ENCODE results near the gene PRDM8. TPM values are rescaled to one million over a fixed set of nuclear protein-coding genes. Genes with fewer than 3 reads are reported as not detected.
"Not testable (repeated sequence)": the region's sequence is repeated elsewhere in the genome, so short reads cannot be mapped to it uniquely, and the experiment has no call there.

The PRDM8 gene
- total and polyA plus RNA-seq, 2 donors, result 7.5 to 13.7 TPM

DNA sequence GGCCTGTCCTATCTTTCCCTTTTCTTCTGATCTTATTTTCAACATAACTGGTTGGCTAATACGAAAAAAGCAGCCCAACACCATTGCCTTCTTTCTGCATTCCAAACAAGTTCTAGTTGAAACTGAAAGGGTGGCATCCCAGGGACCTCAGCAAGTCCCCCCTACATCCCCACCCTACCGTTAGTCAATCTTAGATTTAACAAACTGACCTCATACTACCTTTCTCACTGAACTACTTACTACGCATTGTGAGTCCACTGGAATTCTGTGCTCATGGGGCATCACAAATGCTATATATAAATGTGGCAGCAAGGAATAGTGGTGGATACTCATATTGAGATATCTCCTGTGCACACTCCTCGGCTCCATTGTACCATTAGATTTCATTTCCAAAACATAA, 36.1 kb downstream of the PRDM8 start:
- WGBS, result 89% methylated on average over 4 of the region's 4 CpGs

DNA sequence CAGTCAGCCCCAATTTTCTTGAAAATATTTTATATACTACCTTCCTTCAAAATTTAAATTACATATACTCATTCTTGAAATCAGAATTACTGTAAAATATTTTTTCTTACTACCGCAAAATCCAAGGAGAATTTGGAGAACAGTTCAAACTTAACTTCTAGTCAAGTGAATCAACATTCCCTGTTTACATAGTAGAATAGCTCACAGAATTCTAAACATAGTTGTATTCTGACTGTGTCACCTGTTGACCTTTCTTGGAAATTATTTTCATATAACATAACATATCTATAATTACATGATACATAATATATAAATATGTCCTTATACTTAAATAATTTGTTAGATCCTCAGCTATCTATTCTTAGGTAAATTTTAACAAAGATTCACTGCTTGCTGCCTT, 38.1 kb downstream of the PRDM8 start:
- 89% methylated on average over 1 of the region's 1 CpG for WGBS
- no peak for DNase-seq (ENCODE audit: extremely low spot score)
- no peak overlapping the region for H3K27ac ChIP-seq (ENCODE audit: low read depth)
- H3K4me1 ChIP-seq (ENCODE audit: insufficient read depth), result no peaks in the 10 kb centered on the region
- H3K4me3 ChIP-seq (ENCODE audit: low read depth, low read length), result no peak overlapping the region
- no peaks in the 10 kb centered on the region for H3K36me3 ChIP-seq (ENCODE audit: insufficient read depth)

More for the DNA sequence above, 36.1 kb downstream of the PRDM8 start:
- Histone ChIP-seq H3K4me3 (ENCODE audit: low read depth, low read length) (no peak overlapping the region), H3K36me3 (ENCODE audit: insufficient read depth) (no peaks in the 10 kb centered on the region), H3K4me1 (ENCODE audit: insufficient read depth) (no peaks in the 10 kb centered on the region), H3K27ac (ENCODE audit: low read depth) (no peak overlapping the region)
- DNase-seq (ENCODE audit: extremely low spot score), result no peak

DNA sequence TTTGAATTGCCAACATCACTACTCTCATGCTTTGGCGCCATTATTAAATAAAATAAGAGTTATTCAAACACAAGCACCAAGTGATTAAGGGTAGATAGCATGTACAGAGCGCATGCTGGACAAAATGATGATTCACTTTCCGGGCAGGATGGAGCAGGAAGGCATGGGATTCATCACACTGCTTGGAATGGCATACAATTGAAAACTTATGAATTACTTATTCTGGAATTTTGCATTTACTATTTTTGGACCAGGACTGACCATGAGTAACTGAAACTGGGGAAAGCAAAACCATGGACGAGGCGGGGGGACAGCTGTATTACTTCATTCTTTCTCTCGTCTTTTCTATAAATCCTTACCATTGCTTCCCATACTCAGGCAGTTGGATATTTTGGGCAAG, 40.7 kb downstream of the PRDM8 start:
- Histone ChIP-seq H3K4me1 (ENCODE audit: insufficient read depth) (no peaks in the 10 kb centered on the region), H3K27ac (ENCODE audit: low read depth) (no peak overlapping the region), H3K36me3 (ENCODE audit: insufficient read depth) (no peaks in the 10 kb centered on the region), H3K4me3 (ENCODE audit: low read depth, low read length) (no peak overlapping the region)
- DNase-seq (ENCODE audit: extremely low spot score), result no peak
- WGBS, result 70% methylated on average over 6 of the region's 6 CpGs

DNA sequence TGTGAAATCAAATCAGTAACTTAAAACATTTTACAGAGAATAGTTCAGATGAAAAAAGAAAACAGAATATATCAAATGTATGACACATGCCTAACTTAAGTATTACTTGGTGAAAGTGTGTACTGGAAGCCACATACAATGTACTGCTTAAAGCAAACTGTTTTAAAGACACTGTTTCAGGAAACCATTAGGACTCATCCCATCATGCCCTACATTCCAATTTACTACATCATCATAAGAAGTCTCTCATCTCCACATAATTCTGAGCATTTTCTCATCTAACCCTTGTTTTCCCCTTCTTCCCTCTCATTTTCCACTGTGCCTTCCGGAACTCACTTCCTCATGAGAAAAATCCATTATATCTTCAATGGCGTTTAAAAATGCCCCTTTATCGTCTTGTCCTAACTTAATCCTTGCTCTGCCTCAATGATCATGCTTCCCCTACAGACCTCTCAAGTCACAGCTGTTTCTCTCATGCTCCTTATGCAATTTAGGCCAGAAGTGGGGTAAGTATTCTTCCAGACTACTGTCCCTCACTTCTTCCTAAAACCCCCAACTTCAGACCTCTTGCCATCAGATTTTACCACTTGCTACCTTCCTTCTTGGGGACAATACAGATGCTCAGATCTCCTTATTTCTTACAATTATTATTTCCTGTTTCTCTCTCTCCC, 42.3 kb downstream of the PRDM8 start:
- WGBS, result 89% methylated on average over 3 of the region's 3 CpGs
- Histone ChIP-seq H3K4me1 (ENCODE audit: insufficient read depth) (no peaks in the 10 kb centered on the region), H3K27ac (ENCODE audit: low read depth) (no peak overlapping the region), H3K4me3 (ENCODE audit: low read depth, low read length) (no peak overlapping the region), H3K36me3 (ENCODE audit: insufficient read depth) (no peaks in the 10 kb centered on the region)
- no peak for DNase-seq (ENCODE audit: extremely low spot score)

DNA sequence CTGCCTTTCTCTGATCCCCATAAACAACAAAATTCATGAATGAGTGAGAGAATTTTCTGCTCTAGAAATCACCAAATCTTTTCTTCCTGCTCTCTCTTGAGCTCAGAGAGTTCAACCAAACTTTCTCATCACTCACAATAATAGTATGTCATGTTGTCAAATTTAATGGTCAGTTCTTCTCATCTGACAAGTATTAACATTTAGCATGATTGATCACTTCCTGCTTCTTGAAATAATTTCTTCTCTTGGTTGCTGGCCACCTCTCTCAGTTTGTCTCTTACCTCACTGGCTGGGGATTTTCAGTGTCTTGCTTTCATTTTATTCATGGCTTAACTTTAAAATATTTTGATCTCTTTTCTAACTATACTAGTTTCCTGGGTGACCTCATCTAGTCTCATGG, 43.7 kb downstream of the PRDM8 start:
- Histone ChIP-seq H3K4me3 (ENCODE audit: low read depth, low read length) (no peak overlapping the region), H3K36me3 (ENCODE audit: insufficient read depth) (no peaks in the 10 kb centered on the region), H3K27ac (ENCODE audit: low read depth) (no peak overlapping the region), H3K4me1 (ENCODE audit: insufficient read depth) (no peaks in the 10 kb centered on the region)
- no peak for DNase-seq (ENCODE audit: extremely low spot score)

DNA sequence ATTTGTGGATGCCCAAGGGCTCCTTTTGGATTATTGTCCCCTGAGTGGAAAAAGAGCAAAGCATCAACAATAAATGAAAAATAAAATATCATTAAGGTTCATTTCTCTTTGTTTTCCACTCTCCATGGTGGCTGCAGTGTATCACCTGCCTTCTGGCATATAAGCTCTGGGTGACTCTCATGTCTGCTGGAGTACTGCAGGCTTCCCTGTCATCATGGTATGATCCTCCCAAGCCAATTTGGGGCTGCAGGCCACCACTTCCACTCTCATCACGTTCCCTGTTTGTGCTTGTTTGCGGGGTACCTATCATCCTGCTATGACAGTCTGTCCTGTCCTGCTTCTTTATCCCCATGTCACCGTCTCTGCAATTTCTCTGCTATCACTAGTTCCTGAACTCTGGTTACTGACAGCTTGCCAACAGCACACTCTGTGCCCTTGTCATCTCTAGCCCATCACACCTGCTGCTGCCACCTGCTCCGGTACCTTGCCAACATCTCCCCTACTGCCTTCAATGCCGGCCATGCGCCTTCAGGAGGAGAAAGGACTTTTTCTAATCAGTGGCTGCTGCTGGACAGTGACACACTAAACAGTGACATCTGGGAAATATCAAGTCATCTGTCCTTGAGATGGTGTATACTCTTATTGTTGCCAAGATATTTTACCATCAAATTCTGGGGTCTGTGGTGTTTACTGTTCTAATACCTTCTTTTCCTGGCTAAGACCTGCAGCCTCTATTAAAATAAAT, 46.1 kb downstream of the PRDM8 start:
- 58% methylated on average over 6 of the region's 6 CpGs for WGBS
- Histone ChIP-seq H3K36me3 (ENCODE audit: insufficient read depth) (no peaks in the 10 kb centered on the region), H3K4me1 (ENCODE audit: insufficient read depth) (no peaks in the 10 kb centered on the region), H3K27ac (ENCODE audit: low read depth) (no peak overlapping the region), H3K4me3 (ENCODE audit: low read depth, low read length) (no peak overlapping the region)
- DNase-seq (ENCODE audit: extremely low spot score), result no peak

DNA sequence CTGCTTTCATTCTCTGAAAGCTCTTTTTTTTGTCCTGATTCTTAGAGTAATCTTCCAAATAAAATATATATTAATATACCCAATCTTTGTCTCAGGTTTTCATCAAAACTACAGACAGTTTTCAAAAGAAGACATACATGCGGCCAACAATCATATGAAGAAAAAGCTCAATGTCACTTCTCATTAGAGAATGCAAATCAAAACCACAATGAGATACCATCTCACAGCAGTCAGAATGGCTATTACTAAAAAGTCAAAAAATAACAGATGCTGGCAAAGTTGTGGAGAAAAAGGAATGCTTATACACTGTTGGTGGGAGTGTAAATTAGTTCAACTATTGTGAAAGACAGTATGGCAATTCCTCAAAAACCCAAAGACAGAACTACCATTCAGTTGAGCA, 50.2 kb downstream of the PRDM8 start:
- H3K36me3 ChIP-seq (ENCODE audit: insufficient read depth); DNase-seq (ENCODE audit: extremely low spot score); H3K4me3 ChIP-seq (ENCODE audit: low read depth, low read length); H3K4me1 ChIP-seq (ENCODE audit: insufficient read depth); H3K27ac ChIP-seq (ENCODE audit: low read depth): not testable (repeated sequence)
- 100% methylated on average over 1 of the region's 1 CpG for WGBS

DNA sequence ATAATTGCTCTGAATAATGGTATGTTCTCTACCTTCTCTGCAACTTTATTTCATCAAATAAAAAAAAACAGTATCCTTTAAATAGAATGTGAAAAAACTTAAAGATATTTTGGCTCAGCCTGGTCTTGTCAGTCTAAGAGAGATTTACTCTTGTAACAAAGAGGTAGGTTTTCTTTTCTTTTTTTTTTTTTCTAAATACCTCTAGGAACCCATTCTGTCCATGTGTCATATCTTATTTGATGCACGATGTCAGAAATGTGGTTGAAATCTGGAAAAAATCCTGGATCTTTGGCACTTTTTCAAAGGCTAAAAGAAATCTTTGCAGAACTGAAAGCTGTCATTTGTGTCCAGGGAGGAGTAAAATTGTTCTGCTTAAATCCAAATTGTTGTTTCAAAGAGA, 51.8 kb downstream of the PRDM8 start:
- Histone ChIP-seq H3K4me1 (ENCODE audit: insufficient read depth) (no peaks in the 10 kb centered on the region), H3K27ac (ENCODE audit: low read depth) (no peak overlapping the region), H3K36me3 (ENCODE audit: insufficient read depth) (no peaks in the 10 kb centered on the region), H3K4me3 (ENCODE audit: low read depth, low read length) (no peak overlapping the region)
- WGBS, result 78% methylated on average over 1 of the region's 1 CpG
- DNase-seq (ENCODE audit: extremely low spot score), result no peak

DNA sequence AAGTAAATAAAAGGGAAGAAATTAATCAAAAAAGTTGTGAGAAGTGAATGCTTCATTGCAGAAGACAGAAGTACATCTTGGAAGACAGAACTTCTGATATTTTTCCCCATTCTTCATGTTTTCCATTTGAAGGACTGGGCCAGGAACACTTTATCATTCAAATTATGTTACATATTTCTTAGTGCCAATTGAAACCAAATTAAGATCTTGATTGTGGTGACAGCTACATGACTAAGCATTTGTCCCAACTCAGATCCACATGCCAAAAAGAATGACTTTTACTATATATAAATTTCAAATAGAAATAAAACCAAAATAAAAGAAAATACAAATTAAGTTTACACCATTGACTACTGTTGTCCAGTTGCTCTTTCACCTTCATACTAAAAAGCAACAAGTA, 55.1 kb downstream of the PRDM8 start:
- H3K4me1 ChIP-seq (ENCODE audit: insufficient read depth), result no peaks in the 10 kb centered on the region
- no peak overlapping the region for H3K27ac ChIP-seq (ENCODE audit: low read depth)
- no peaks in the 10 kb centered on the region for H3K36me3 ChIP-seq (ENCODE audit: insufficient read depth)
- no peak overlapping the region for H3K4me3 ChIP-seq (ENCODE audit: low read depth, low read length)
- DNase-seq (ENCODE audit: extremely low spot score), result no peak

DNA sequence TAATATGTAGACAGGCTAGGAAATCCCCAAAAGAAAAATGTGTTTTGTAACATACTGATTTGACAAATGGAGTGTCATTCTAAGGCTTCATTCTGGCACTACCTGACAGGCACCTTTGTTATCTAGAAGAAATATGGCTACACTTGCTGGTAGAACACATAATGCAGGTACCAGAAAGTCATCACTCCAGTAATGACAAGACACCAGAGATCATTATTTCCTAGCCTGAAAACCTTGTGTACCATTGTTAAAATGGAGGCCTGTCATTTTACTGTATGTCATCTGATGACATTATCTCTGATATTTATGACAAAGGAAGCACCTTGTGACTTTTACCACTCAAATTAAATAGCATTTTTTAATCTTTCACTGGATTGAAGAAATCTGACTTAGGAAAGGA, 55.6 kb downstream of the PRDM8 start:
- Histone ChIP-seq H3K27ac (ENCODE audit: low read depth) (no peak overlapping the region), H3K4me3 (ENCODE audit: low read depth, low read length) (no peak overlapping the region), H3K4me1 (ENCODE audit: insufficient read depth) (no peaks in the 10 kb centered on the region), H3K36me3 (ENCODE audit: insufficient read depth) (no peaks in the 10 kb centered on the region)
- DNase-seq (ENCODE audit: extremely low spot score), result no peak

DNA sequence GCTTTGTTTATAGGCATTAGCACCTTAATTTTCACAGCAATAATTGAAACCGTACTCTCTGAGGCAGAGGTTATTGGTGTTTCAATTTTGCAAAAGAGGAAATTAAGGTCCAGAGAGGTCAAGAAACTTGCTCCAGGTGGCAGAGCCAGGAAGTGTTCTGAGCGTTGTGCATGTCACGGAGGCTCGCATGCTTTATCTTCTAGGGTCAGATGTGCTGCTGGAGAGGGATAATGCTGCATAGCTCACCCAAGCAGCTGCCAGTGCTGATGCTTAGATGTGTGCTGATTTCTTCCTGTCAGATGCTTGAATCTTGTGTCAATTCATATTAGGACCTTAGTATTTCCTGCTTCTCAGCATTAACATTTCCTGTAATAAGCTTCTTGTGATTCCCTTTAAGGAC, 56.2 kb downstream of the PRDM8 start:
- Histone ChIP-seq H3K36me3 (ENCODE audit: insufficient read depth) (no peaks in the 10 kb centered on the region), H3K4me1 (ENCODE audit: insufficient read depth) (no peaks in the 10 kb centered on the region), H3K27ac (ENCODE audit: low read depth) (no peak overlapping the region), H3K4me3 (ENCODE audit: low read depth, low read length) (no peak overlapping the region)
- 59% methylated on average over 4 of the region's 4 CpGs for WGBS
- DNase-seq (ENCODE audit: extremely low spot score), result no peak

Other genes starting within 250 kb of the PRDM8 start
- gene ANTXR2, start 124.3 kb upstream of the PRDM8 start, total RNA-seq, result 149 TPM
- gene ANTXR2, start 124.3 kb upstream of the PRDM8 start, polyA plus RNA-seq, result 133 TPM
- gene FGF5, start 69.2 kb downstream of the PRDM8 start, total RNA-seq, result 0.05 TPM
- not detected for gene FGF5, start 69.2 kb downstream of the PRDM8 start, polyA plus RNA-seq
- not detected for gene CFAP299, start 138.2 kb downstream of the PRDM8 start, total RNA-seq
- gene CFAP299, start 138.2 kb downstream of the PRDM8 start, polyA plus RNA-seq, result not detected